Mesendoderm (in vitro differentiated cells): ENCODE measurements around the gene HOXB9.

Experiments used
- DNase-seq: peaks from one replicate; pipeline ENCODE4 v3.0.0; 2013
- H2AK5ac ChIP-seq: 2 replicates; pipeline ENCODE4 v1.6.1; 2013; ENCODE audit warnings: low read length, inconsistent platforms
- H2BK120ac ChIP-seq: 2 replicates; pipeline ENCODE4 v1.6.1; 2013; ENCODE audit warnings: low read depth, mild to moderate bottlenecking, low read length, moderate library complexity, mixed read lengths
- H2BK15ac ChIP-seq: replicated peaks from 2 replicates; pipeline ENCODE4 v1.6.1; 2013; ENCODE audit warnings: low read depth, mild to moderate bottlenecking, moderate library complexity
- H2BK5ac ChIP-seq: 2 replicates; pipeline ENCODE4 v1.6.1; 2013; ENCODE audit warnings: low read length, inconsistent platforms
- H3K18ac ChIP-seq: 2 replicates; pipeline ENCODE4 v1.6.1; 2013; ENCODE audit warnings: mild to moderate bottlenecking, low read length, mixed read lengths
- H3K23ac ChIP-seq: one replicate; pipeline ENCODE4 v1.6.1; 2013; ENCODE audit warnings: low read length
- H3K27ac ChIP-seq: 2 replicates; pipeline ENCODE4 v1.5.1; 2013; ENCODE audit warnings: low read depth, mild to moderate bottlenecking, inconsistent platforms, low read length, moderate library complexity
- H3K27me3 ChIP-seq: 2 replicates; pipeline ENCODE4 v1.6.1; 2013; ENCODE audit warnings: low read length, control low read depth, mild to moderate bottlenecking, inconsistent platforms; ENCODE audit not compliant: insufficient read depth, poor library complexity
- H3K36me3 ChIP-seq: 2 replicates; pipeline ENCODE4 v1.6.1; 2013; ENCODE audit warnings: low read length, inconsistent platforms; ENCODE audit not compliant: control insufficient read depth, insufficient read depth
- H3K4ac ChIP-seq: one replicate; pipeline ENCODE4 v1.6.1; 2013; ENCODE audit warnings: low read depth, mild to moderate bottlenecking, low read length, moderate library complexity
- H3K4me1 ChIP-seq: 2 replicates; pipeline ENCODE4 v1.6.1; 2013; ENCODE audit warnings: low read depth, low read length, inconsistent platforms; ENCODE audit not compliant: control insufficient read depth
- H3K4me2 ChIP-seq: 2 replicates; pipeline ENCODE4 v1.6.1; 2013; ENCODE audit warnings: low read length
- H3K4me3 ChIP-seq: 2 replicates; pipeline ENCODE4 v1.5.1; 2013; ENCODE audit warnings: mild to moderate bottlenecking, low read length
- H3K56ac ChIP-seq: one replicate; pipeline ENCODE4 v1.6.1; 2013; ENCODE audit warnings: low read length
- H3K79me1 ChIP-seq: 2 replicates; pipeline ENCODE4 v1.6.1; 2013; ENCODE audit warnings: low read length, inconsistent platforms
- H3K79me2 ChIP-seq: 2 replicates; pipeline ENCODE4 v1.6.1; 2013; ENCODE audit warnings: mild to moderate bottlenecking, low read length; ENCODE audit not compliant: control insufficient read depth, insufficient read depth
- H3K9ac ChIP-seq: 2 replicates; pipeline ENCODE4 v1.6.1; 2013; ENCODE audit warnings: low read length, inconsistent platforms
- H4K5ac ChIP-seq: one replicate; pipeline ENCODE4 v1.6.1; 2013; ENCODE audit warnings: low read length
- H4K8ac ChIP-seq: one replicate; pipeline ENCODE4 v1.6.1; 2013; ENCODE audit warnings: low read depth, mild to moderate bottlenecking, control low read depth, low read length, moderate library complexity
- WGBS: extraction: QIAGEN DNeasy Blood & Tissue Kit; methylation state at CpG from one replicate; pipeline ENCODE4 v1.1.7; 2013; ENCODE audit warnings: low lambda C conversion rate, missing lambda C conversion rate; ENCODE audit not compliant: insufficient coverage; ENCODE audit errors: extremely low coverage; 5-methylcytosine and 5-hydroxymethylcytosine counted together

Gene HOXB9

GRCh38 chr17:48587276-48588073, 38.7 kb downstream of the HOXB9 start:
- WGBS, result no CpG with 5 or more reads among the region's 5 CpGs
- H3K9ac ChIP-seq, result no peak overlapping the region
- no peak for DNase-seq
- no peak overlapping the region for H3K27ac ChIP-seq
- H2BK5ac ChIP-seq, result no peak overlapping the region
- no peak overlapping the region for H3K18ac ChIP-seq
- H4K8ac ChIP-seq, result no peak overlapping the region
- no peaks in the 10 kb centered on the region for H3K79me2 ChIP-seq
- no peak overlapping the region for H3K4me3 ChIP-seq
- H2BK120ac ChIP-seq, result no peak overlapping the region
- no peak overlapping the region for H3K4ac ChIP-seq
- H2BK15ac ChIP-seq, result no peak overlapping the region
- no peak overlapping the region for H3K4me2 ChIP-seq
- no peak overlapping the region for H4K5ac ChIP-seq
- H3K23ac ChIP-seq, result no peak overlapping the region
- H3K56ac ChIP-seq, result no peak overlapping the region
- no peaks in the 10 kb centered on the region for H3K4me1 ChIP-seq
- no peak overlapping the region for H2AK5ac ChIP-seq
- no peaks in the 10 kb centered on the region for H3K36me3 ChIP-seq
- H3K27me3 ChIP-seq, result peaks cover 95% of the 10 kb centered on the region
- no peaks in the 10 kb centered on the region for H3K79me1 ChIP-seq

GRCh38 chr17:48586355-48587258, 39.6 kb downstream of the HOXB9 start:
- Histone ChIP-seq H3K4me3 (no peak overlapping the region), H3K18ac (no peak overlapping the region), H3K9ac (no peak overlapping the region), H2AK5ac (no peak overlapping the region), H2BK15ac (no peak overlapping the region), H3K79me1 (no peaks in the 10 kb centered on the region), H3K56ac (no peak overlapping the region), H3K27me3 (peaks cover 96% of the 10 kb centered on the region), H4K8ac (no peak overlapping the region), H3K4ac (no peak overlapping the region), H3K4me1 (no peaks in the 10 kb centered on the region), H4K5ac (no peak overlapping the region), H2BK5ac (no peak overlapping the region), H3K79me2 (no peaks in the 10 kb centered on the region), H3K4me2 (no peak overlapping the region), H3K23ac (no peak overlapping the region), H3K36me3 (no peaks in the 10 kb centered on the region), H2BK120ac (no peak overlapping the region), H3K27ac (no peak overlapping the region)
- WGBS, result no CpG with 5 or more reads among the region's 34 CpGs
- DNase-seq, result no peak

DNA sequence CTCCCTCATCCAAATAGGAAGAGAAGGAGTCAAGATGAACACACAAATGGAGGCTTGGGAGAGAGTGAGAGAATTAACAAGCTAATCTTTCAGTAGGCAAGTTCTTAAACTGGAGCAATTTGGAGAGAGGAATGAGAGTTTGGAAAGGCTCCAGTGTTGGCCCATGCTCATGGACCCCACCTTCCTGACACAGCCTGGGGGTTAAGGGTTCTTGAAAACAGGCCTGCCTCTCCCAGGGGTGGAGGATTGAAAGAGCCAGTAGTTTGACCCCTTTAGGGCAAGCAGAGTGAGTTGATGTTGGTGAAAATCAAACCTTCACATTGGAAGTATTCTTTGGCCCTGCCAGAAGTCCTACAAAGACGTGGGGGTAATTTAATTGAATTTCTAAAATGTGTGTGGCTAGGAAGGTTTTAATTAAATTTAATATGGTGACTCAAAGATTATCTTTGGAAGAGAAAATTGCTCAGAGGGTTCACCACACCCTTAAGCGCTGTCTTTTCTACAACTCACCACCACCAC, 41.9 kb downstream of the HOXB9 start:
- Histone ChIP-seq H3K18ac (no peak overlapping the region), H3K4me3 (no peak overlapping the region), H2BK120ac (no peak overlapping the region), H2BK15ac (no peak overlapping the region), H3K9ac (no peak overlapping the region), H4K5ac (no peak overlapping the region), H4K8ac (no peak overlapping the region), H3K27ac (no peak overlapping the region), H2BK5ac (no peak overlapping the region), H3K79me2 (no peaks in the 10 kb centered on the region), H3K4ac (no peak overlapping the region), H3K36me3 (no peaks in the 10 kb centered on the region), H3K23ac (no peak overlapping the region), H3K4me2 (no peak overlapping the region), H3K27me3 (peaks cover 96% of the 10 kb centered on the region), H3K79me1 (no peaks in the 10 kb centered on the region), H2AK5ac (no peak overlapping the region), H3K56ac (no peak overlapping the region), H3K4me1 (no peaks in the 10 kb centered on the region)
- no peak for DNase-seq
- WGBS, result no CpG with 5 or more reads among the region's 2 CpGs

GRCh38 chr17:48583708-48584222, 42.4 kb downstream of the HOXB9 start:
- no peaks in the 10 kb centered on the region for H3K79me1 ChIP-seq
- H3K36me3 ChIP-seq, result no peaks in the 10 kb centered on the region
- H3K56ac ChIP-seq, result no peak overlapping the region
- H2AK5ac ChIP-seq, result no peak overlapping the region
- peaks cover 96% of the 10 kb centered on the region for H3K27me3 ChIP-seq
- no peak overlapping the region for H3K4me3 ChIP-seq
- no peak overlapping the region for H2BK5ac ChIP-seq
- H4K8ac ChIP-seq, result no peak overlapping the region
- no peak overlapping the region for H3K4me2 ChIP-seq
- no peak overlapping the region for H3K9ac ChIP-seq
- no peak overlapping the region for H3K23ac ChIP-seq
- H3K4ac ChIP-seq, result no peak overlapping the region
- no peak overlapping the region for H3K27ac ChIP-seq
- H3K18ac ChIP-seq, result no peak overlapping the region
- DNase-seq, result no peak
- H4K5ac ChIP-seq, result no peak overlapping the region
- no peaks in the 10 kb centered on the region for H3K79me2 ChIP-seq
- H2BK120ac ChIP-seq, result no peak overlapping the region
- H3K4me1 ChIP-seq, result no peaks in the 10 kb centered on the region
- no peak overlapping the region for H2BK15ac ChIP-seq
- no CpG with 5 or more reads among the region's 3 CpGs for WGBS

DNA sequence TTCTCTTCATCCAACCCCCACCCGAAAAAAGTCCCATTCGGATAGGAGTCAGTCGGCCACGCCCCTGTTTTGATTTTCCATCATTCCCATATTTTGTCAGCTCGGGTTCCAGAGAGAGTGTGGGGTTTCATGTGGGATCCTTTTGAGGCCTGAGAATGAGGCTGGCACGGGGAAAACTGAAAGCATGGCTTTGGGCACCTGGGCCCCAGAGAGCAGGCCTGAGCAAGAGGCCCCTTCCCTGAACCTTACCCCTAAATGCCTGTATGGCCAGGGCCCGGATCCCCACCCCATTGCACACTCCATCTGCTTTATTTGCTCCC, 43.4 kb downstream of the HOXB9 start:
- Histone ChIP-seq H2BK15ac (no peak overlapping the region), H3K23ac (no peak overlapping the region), H2BK5ac (no peak overlapping the region), H3K18ac (no peak overlapping the region), H3K36me3 (no peaks in the 10 kb centered on the region), H3K4me3 (no peak overlapping the region), H3K4me2 (no peak overlapping the region), H3K79me1 (no peaks in the 10 kb centered on the region), H2AK5ac (no peak overlapping the region), H3K4ac (no peak overlapping the region), H4K8ac (no peak overlapping the region), H3K79me2 (no peaks in the 10 kb centered on the region), H3K27me3 (peaks cover 90% of the 10 kb centered on the region), H3K27ac (no peak overlapping the region), H3K56ac (no peak overlapping the region), H2BK120ac (no peak overlapping the region), H3K9ac (no peak overlapping the region), H3K4me1 (peaks cover 1% of the 10 kb centered on the region), H4K5ac (no peak overlapping the region)
- DNase-seq, result no peak
- WGBS, result no CpG with 5 or more reads among the region's 7 CpGs
